Smooth muscle cell of the brain vasculature (primary cell): ENCODE results near the gene ZNF468.
"Not testable (repeated sequence)": the region's sequence is repeated elsewhere in the genome, so short reads cannot be mapped to it uniquely, and the experiment has no call there.

Experiments
- DNase-seq: peaks from one replicate; pipeline ENCODE4 v3.0.0-alpha.2; 2012; ENCODE audit warnings: low read depth, low spot score

The ZNF468 gene

DNA sequence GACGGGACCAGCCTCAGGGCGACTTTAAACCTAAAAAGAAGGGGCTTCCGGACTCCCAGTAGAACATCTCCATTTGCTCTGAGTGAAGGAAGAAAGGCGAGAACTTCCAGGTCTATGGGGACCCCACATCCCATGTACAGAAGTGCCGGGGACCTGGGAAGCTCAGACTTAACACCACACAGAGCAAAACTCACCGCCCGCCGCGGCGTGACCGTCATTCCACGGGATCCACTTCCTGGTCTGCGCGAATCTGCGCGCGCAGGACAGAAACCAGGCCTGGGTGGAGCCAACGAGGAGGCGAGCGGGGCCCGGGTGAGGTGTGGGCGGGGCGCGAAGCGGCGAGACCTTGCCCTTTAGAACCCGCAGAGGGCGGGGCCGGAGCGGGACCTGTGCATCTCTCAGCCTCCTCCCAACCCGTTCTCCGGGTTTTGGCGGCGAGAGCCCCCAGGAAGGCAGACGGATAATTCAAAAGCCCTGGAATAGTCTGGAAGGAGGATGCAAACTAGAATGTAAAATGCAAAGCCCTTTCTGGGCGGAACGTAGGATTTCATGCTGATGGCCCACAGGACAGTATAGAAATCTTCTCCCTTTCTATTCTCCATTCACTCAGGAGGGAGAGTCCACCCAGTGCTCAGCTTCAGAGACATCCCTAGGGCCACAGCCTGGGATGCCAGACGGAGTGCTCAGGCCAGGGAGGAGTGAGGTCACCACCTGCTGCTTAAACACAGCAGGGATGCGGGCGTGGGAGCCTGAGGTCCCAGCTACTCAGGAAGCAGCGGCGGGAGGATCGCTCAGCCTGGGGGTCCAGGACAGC, at the start of gene ZNF468:
Gene ZNF468 (minus strand): TSS at position 242 of the 814 bp plus-strand sequence. CDS start 3,347 bp downstream, outside the sequence.
- not testable (repeated sequence) for DNase-seq

- not testable (repeated sequence) for DNase-seq
Measured at GRCh38 chr19:52904052-52904780, 46.8 kb upstream of the ZNF468 start.

GRCh38 chr19:52901842-52902241, 44.4 kb upstream of the ZNF468 start:
- no peak for DNase-seq

- DNase-seq: not testable (repeated sequence)
Measured at GRCh38 chr19:52898596-52898995, 41.2 kb upstream of the ZNF468 start.

- no peak for DNase-seq
Measured at GRCh38 chr19:52898101-52898500, 40.7 kb upstream of the ZNF468 start.

- DNase-seq: peak; percentile 77
Measured at GRCh38 chr19:52897138-52897935, 39.9 kb upstream of the ZNF468 start, which contains the start of gene ZNF320. TSS of gene ZNF320 (minus strand) at chr19:52897635. CDS start at chr19:52890255, 7,380 bp downstream.

GRCh38 chr19:52896431-52897137, 39.2 kb upstream of the ZNF468 start:
- DNase-seq: no peak

DNA sequence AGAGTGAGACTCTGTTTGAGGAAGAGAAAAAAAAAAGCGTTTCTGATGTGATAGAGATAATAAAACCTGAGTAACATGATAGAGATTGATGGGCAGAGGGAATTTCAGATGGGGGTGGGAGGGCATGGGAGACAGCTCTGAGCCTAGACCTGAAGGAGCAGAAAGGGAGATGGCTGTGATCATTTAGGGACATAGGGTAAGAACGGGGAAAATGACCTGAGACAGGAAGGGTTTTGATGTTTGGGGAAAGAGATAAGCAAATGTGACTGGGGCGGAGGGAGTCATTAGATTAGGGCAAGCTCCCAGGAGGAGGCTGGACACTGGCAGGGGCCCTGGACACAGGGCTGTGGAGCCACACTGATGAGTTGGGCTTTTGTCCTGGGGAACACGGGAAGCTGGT, 33.9 kb upstream of the ZNF468 start:
- DNase-seq: no peak

DNA sequence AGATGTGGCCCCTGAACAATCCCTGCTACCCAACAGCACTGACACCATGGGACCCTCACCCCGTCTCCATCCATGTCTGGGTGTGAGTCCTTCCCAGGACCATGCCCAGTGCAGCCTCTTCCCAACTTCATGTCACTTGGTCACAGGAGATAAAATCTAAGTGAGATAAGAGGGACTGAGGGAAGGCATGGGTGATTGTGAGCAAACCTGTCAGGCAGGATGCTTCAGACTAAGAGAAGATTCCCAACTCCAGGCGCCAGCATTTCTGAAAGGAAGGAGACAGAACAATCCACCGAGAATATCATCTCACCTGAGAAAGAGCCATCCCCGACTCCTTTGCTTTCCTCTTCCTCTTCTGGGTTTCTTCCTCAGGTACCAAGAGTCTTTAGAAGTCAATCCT, 32.5 kb upstream of the ZNF468 start:
- no peak for DNase-seq

DNA sequence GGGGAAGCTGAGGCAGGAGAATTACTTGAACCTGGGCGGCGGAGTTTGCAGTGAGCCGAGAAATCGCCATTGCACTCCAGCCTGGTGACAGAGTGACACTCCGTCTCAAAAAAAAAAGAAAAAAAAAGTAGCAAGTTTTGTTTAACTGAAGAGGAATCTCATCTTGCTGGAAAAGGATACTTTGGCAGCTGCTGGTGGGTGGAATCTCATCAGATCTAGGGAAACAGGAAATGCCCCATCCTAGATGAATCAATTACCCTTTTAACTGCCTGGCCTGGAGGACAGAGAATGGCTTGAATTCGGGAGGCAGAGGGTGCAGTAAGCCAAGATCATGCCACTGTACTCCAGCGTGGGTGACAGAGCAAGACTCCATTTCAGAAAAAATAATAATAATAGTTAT, 31.7 kb upstream of the ZNF468 start:
- no peak for DNase-seq

DNA sequence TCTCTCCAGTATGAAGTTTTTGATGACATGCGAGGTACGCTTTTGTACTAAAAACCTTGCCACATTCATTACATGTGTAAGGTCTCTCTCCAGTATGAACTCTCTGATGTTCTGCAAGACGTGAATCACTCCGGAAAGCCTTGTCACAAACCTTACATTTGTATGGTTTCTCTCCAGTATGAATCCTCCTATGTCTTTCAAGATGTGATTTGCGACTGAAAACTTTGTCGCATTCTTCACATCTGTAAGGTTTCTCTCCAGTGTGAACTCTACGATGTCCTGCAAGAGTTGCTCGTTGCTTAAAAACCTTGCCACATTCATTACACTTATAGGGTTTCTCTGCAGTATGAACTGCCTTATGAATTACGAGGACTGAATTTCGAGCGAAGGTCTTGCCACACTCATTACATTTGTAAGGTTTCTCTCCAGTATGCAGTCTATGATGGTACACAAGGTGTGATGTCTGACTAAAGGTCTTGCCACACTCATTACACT, 23.5 kb upstream of the ZNF468 start:
- DNase-seq: no peak

GRCh38 chr19:52872996-52873395, 15.6 kb upstream of the ZNF468 start:
- DNase-seq: not testable (repeated sequence)

DNA sequence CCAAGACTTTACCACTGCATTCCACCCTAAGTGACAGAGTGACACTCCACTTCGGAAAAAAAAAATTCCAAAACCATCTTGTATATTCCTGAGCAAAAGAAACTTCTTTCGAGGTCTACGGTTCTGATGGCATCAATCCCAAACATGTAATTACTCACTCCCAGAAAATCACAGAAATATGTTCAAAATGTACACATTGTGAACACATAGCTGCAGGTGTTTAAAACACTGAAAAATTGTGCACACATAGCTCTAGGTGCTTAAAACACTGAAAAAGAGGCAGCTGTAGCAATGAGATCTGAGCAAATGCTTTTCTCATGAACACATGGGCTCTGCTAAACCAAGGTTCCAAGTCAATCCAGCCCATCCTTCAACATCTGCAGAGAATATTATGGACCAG, 14.0 kb upstream of the ZNF468 start:
- no peak for DNase-seq

DNA sequence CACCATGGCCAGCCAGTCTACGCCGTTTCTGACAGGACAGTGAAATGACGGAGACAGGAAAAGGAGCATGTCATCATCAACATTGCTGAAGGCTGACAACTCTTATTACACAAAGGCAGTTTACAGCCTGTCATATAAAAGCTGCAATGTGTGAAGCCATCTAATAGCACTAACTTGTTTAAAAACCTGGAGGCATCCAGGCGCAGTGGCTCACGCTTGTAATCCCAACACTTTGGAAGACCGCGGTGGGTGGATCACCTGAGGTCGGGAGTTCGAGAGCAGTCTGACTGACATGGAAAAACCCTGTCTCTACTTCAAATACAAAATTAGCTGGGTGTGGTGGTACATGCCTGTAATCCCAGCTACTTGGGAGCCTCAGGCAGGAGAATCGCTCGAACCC, 10.6 kb upstream of the ZNF468 start:
- DNase-seq: not testable (repeated sequence)

DNA sequence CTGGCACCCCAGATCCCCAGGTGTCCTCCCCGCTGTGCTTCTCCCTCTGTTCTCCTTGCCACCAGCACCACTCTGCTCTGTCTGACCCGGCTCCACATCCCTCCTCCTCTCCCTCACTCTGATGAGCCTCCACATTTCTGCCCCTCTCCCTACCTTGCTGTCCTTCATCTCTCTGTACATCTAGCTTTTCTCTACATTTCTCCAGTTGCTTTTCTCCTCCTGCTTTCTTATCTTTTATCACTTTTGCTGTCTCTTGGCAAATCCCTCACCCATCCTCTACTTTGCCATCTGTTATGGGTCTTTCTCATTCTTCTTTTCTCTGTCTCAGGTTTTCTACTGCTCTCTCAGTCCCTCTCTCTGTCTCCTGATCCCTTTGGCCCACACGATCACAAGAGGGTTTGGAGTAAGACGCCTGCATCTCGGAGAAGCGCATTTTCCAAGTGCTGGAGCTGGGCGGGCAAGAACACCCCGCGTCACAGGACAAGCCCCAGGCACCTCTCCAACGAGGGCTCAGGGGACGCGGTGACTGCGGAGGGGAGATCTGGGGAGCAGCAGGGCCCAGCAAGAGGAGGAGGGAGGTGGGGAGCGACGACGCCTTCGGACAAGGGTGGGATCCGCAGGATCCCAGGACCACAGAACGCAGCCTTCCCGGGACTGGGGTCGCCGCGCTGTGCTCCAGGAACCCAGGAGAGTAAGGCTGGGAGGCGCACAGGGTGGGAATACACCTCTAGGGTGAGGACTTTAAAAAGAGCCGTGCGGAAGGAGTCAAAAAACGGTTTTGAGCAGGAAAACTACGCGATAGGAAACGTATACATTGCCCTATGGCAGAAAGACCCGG, 660 bp downstream of the ZNF468 start:
- DNase-seq: not testable (repeated sequence)

- not testable (repeated sequence) for DNase-seq
Measured at GRCh38 chr19:52847352-52847751, 10.1 kb downstream of the ZNF468 start.

DNA sequence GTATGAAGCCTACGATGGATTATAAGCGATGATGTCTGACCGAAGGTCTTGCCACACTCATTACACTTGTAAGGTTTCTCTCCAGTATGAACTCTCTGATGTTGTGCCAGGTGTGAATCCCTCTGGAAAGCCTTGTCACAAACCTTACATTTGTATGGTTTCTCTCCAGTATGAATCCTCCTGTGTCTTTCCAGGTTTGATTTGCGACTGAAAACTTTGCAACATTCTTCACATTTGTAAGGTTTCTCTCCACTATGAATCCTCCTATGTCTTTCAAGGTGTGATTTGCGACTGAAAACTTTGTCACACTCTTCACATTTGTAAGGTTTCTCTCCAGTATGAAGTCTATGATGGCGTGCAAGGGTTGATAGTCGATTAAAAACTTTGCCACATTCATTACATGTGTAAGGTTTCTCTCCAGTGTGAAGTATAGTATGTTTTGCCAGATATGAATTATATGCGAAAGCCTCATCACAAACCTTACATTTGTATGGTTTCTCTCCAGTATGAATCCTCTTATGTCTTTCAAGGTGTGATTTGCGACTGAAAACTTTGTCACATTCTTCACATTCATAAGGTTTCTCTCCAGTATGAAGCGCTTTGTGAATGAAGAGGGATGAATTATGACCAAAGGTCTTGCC, 16.5 kb downstream of the ZNF468 start:
- not testable (repeated sequence) for DNase-seq

DNA sequence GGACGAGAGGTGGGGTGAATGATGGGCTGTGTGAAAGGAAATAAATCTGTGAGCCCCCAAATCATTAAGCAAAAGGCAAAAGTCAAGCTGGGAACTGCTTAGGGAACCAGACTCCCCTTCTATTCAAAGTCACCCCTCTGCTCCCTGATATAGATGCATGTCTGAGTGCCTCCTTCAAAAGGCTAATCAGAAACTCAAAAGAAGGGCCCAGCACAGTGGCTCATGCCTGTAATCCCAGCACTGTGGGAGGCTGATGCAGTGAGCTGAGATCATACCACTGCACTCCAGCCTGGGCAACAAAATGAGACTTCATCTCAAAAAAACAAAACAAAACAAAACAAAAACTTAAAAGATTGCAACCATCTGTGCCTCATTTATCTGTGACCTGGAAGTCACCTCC, 23.1 kb downstream of the ZNF468 start:
- not testable (repeated sequence) for DNase-seq

DNA sequence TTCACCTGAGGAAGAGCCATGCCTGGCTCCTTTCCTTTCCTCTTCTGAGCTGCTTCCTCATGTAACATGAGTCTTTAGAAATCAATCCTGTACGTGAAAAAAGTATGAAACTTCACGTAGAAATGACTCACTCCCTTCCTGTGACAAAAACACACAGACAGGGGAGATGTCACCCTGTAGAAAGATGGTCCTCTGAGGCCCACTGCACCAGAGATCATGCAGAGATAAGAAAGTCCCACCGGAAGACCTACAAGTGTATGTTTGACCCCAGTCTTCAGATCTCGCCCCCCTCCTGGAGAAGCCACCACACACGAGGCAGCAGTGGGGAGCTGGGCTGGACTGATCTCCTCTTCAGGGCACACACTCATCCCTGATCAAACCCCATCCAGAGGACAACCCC, 23.9 kb downstream of the ZNF468 start:
- DNase-seq: not testable (repeated sequence)

- not testable (repeated sequence) for DNase-seq
Measured at GRCh38 chr19:52829866-52830265, 27.6 kb downstream of the ZNF468 start.
